ENCODE data around the gene COL13A1.
A peak's percentile ranks its signal among the peaks of the same experiment; 100 is the strongest.

The COL13A1 gene

DNA sequence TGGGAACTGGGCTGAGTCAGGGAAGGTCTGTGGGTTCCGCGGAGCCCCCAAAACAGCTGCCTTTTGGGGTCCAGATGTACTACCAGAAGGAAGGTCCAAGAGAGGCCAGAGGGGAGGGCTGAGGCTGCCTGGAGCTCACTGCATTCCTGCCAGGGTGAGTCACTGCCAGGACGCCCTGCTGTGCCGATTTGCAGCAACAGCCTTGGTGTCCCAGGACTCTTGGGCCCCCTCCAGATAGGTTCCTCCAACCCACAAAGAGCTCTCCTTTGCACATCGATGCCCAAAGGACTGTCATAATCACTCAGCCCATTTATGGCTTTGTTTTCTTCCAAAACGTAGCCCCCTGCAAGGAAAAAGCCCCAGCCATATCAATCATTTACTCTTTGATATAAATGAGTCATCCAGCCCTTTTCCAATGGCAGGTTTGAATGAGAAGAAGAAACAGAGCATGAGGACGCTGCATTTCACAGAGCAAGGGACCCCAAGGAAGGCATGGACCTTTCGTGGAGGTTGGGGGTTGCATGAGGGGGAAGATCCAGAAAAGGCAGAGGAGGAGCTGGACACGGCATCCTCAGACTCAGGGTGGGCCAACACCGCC, 32.2 kb upstream of the COL13A1 start:
- DNase-seq (ENCODE audit: low read depth): peak; percentile 87
- in situ Hi-C loops (cut with HindIII; ENCODE audit: low sequenced_read_pairs): no loop called here
- TF ChIP-seq, protein P1, sequence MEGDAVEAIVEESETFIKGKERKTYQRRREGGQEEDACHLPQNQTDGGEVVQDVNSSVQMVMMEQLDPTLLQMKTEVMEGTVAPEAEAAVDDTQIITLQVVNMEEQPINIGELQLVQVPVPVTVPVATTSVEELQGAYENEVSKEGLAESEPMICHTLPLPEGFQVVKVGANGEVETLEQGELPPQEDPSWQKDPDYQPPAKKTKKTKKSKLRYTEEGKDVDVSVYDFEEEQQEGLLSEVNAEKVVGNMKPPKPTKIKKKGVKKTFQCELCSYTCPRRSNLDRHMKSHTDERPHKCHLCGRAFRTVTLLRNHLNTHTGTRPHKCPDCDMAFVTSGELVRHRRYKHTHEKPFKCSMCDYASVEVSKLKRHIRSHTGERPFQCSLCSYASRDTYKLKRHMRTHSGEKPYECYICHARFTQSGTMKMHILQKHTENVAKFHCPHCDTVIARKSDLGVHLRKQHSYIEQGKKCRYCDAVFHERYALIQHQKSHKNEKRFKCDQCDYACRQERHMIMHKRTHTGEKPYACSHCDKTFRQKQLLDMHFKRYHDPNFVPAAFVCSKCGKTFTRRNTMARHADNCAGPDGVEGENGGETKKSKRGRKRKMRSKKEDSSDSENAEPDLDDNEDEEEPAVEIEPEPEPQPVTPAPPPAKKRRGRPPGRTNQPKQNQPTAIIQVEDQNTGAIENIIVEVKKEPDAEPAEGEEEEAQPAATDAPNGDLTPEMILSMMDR (IDR thresholded peaks at IDR 0.05; ENCODE audit: low read depth, low read length, missing control alignments): no peak
- no peak overlapping the region for H3K4me3 ChIP-seq (ENCODE audit: low read depth, low read length)

DNA sequence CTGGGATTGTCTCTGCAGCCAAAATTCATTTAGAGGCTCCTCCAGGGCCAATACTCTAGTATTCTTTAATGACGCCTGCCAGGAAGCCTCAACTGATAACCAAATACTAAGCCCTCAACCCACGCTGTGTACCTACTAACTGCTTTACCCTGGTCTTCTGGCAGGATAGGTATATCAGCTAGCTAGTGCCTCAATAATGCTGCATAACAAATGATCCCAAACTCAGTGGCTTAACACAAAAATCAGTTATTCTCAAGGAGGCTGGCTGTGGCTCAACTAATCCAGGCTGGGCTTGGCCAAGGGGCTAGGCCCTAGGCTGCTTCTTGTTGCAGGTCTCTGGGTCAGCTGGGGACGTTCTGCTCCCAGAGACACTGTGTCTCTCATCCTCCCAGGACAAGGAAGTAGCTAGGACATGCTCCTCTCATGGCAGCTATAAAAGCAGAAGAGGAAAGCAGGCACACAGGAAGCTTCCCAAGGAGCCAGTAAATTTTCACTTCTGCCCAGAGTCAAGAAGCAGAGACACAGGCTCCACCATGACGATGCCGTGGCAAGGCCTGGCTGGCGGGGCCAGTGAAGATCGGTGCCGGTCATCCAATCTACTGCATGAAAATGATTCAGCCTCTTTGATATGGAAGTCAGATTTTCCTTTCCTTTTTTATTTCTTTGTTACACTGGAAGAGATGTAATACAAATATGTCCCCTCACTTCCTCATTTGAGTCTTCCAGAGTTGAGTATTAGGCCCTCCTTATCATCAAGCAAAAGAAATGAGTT, 28.6 kb upstream of the COL13A1 start:
- TF ChIP-seq, protein P1 (IDR thresholded peaks at IDR 0.05; ENCODE audit: low read depth, low read length, missing control alignments): no peak
- DNase-seq (ENCODE audit: low read depth): no peak
- in situ Hi-C loops (cut with HindIII; ENCODE audit: low sequenced_read_pairs): no loop called here
- no peak overlapping the region for H3K4me3 ChIP-seq (ENCODE audit: low read depth, low read length)

DNA sequence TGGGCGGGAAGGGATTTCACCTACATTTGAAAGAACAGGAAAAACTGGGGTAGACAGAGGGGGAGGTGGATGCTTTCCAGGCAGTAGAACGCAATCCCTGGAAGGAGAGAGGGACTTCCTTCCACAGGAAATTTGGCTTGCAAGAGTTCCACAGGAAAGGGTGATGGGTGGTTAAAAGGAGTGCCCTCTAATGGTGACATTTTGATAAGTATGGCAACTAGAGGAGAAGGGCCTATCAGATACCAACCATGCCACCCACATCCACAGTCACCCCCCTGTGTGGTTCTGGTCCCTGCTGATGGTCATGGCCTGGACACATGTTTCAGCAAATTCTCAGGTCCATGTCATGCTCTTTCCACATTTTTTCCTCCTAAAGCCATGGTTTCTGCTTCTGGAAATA, 27.1 kb upstream of the COL13A1 start:
- TF ChIP-seq, protein P1 (IDR thresholded peaks at IDR 0.05; ENCODE audit: low read depth, low read length, missing control alignments): no peak
- DNase-seq (ENCODE audit: low read depth): no peak
- no peak overlapping the region for H3K4me3 ChIP-seq (ENCODE audit: low read depth, low read length)
- in situ Hi-C loops (cut with HindIII; ENCODE audit: low sequenced_read_pairs): no loop called here

DNA sequence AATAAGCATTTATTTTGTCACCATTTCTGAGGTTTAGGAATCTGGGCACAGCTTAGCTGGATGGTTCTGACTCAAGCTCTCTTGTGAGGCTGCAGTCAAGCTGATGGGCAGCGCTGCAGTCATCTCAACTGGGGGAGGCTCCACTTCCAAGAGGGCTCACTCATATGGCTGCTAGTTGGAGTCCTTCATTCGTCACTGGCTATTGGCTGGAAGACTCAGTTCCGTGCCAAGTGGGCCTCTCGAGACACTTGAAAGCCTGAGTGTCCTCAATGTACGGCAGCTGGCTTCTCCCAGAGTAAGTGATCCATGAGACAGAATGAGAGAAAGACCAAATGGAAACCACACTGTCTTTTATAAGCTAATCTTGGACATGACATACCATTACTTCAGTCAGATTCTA, 21.6 kb upstream of the COL13A1 start:
- in situ Hi-C loops (cut with HindIII; ENCODE audit: low sequenced_read_pairs): no loop called here
- DNase-seq (ENCODE audit: low read depth): no peak
- H3K4me3 ChIP-seq (ENCODE audit: low read depth, low read length): no peak overlapping the region
- TF ChIP-seq, protein P1 (IDR thresholded peaks at IDR 0.05; ENCODE audit: low read depth, low read length, missing control alignments): no peak

DNA sequence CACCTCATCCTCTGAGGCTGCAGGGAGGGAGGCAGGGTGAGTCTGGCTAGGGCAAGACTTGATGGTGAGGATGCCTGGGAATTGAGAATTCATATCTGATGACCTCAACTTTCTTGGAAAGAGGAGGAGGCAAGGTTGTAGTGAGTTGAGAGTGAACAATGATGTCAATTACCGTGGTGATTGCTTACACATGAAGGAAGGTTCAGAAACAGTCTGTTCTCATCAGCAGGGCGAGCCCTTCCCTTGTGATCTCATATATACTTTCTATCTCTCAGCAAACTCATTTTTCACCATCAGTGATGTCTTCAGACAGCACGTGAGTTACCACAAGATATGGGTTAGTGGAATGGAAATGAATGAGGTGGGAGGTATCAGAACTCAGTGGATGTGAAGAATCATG, 20.1 kb upstream of the COL13A1 start:
- no peak for DNase-seq (ENCODE audit: low read depth)
- in situ Hi-C loops (cut with HindIII; ENCODE audit: low sequenced_read_pairs): no loop called here
- TF ChIP-seq, protein P1 (IDR thresholded peaks at IDR 0.05; ENCODE audit: low read depth, low read length, missing control alignments): no peak
- no peak overlapping the region for H3K4me3 ChIP-seq (ENCODE audit: low read depth, low read length)

DNA sequence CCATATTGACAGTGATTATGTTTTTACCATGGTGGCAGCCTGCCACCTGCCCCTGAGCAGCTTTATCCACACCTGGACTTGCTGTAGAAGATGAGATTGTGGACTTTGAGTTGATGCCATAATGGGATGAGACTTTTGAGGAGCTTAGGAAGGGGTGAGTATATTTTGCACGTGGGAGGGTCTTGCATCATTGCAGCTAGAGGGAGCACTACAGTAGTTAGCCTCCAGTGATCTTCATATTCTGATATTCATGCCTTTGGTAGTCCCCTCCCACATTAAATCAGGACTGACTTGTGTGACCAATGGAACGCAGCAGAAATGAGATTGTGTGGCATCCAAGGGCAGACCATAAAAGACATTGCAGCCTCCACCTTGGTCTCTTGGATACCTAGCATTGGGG, 18.2 kb upstream of the COL13A1 start:
- DNase-seq (ENCODE audit: low read depth): no peak
- in situ Hi-C loops (cut with HindIII; ENCODE audit: low sequenced_read_pairs): no loop called here
- TF ChIP-seq, protein P1 (IDR thresholded peaks at IDR 0.05; ENCODE audit: low read depth, low read length, missing control alignments): peak; percentile 18

More for the DNA sequence above, 18.2 kb upstream of the COL13A1 start:
- no peak overlapping the region for H3K4me3 ChIP-seq (ENCODE audit: low read depth, low read length)
